ENCODE results near the gene TRAK2. TPM values are rescaled to one million over a fixed set of nuclear protein-coding genes. Genes with fewer than 3 reads are reported as not detected.
A peak's percentile ranks its signal among the peaks of the same experiment; 100 is the strongest.

The TRAK2 gene
- total RNA-seq, 2 donors from 2014 or later: 89.7 to 130 TPM

- H3K9me3 ChIP-seq: no peaks in the 10 kb centered on the region
- H3K4me1 ChIP-seq: peaks cover 0 to 49% of the 10 kb centered on the region in 2 donors
- no peak overlapping the region for H3K4me3 ChIP-seq
- peaks cover 37% of the 10 kb centered on the region for H3K36me3 ChIP-seq
- TF ChIP-seq CTCF (IDR thresholded peaks at IDR 0.05): no peak
- DNase-seq (ENCODE audit: low spot score): no peak
- peak overlapping the region; percentile 0 to 87 for H3K27ac ChIP-seq
- no peaks in the 10 kb centered on the region for H3K27me3 ChIP-seq
Observed at GRCh38 chr2:201401815-201402214, 49.4 kb downstream of the TRAK2 start.

GRCh38 chr2:201396595-201396994 lies 54.7 kb downstream of the TRAK2 start:
- H3K4me1 ChIP-seq: peaks cover 0 to 10% of the 10 kb centered on the region in 2 donors
- DNase-seq (ENCODE audit: low spot score): no peak
- H3K27ac ChIP-seq: no peak overlapping the region
- no peak for TF ChIP-seq CTCF (IDR thresholded peaks at IDR 0.05)
- H3K4me3 ChIP-seq: no peak overlapping the region
- H3K9me3 ChIP-seq: no peaks in the 10 kb centered on the region
- peaks cover 87% of the 10 kb centered on the region for H3K36me3 ChIP-seq
- no peaks in the 10 kb centered on the region for H3K27me3 ChIP-seq

- no peak overlapping the region for H3K27ac ChIP-seq
- H3K27me3 ChIP-seq: no peaks in the 10 kb centered on the region
- H3K4me3 ChIP-seq: no peak overlapping the region
- no peak for DNase-seq (ENCODE audit: low spot score)
- TF ChIP-seq CTCF (IDR thresholded peaks at IDR 0.05): no peak
- no peaks in the 10 kb centered on the region for H3K9me3 ChIP-seq
- no peaks in the 10 kb centered on the region for H3K4me1 ChIP-seq
- peaks cover 98% of the 10 kb centered on the region for H3K36me3 ChIP-seq
Observed at GRCh38 chr2:201383136-201383535, 68.1 kb downstream of the TRAK2 start.

GRCh38 chr2:201378496-201379397 lies 72.5 kb downstream of the TRAK2 start:
- Histone ChIP-seq H3K36me3 (peaks cover 85% of the 10 kb centered on the region), H3K27me3 (no peaks in the 10 kb centered on the region), H3K4me1 (no peaks in the 10 kb centered on the region), H3K4me3 (no peak overlapping the region), H3K9me3 (no peaks in the 10 kb centered on the region), H3K27ac (no peak overlapping the region)
- no peak for DNase-seq (ENCODE audit: low spot score)
- no peak for TF ChIP-seq CTCF (IDR thresholded peaks at IDR 0.05)

GRCh38 chr2:201377218-201377617 lies 74.0 kb downstream of the TRAK2 start:
- DNase-seq (ENCODE audit: low spot score): no peak
- Histone ChIP-seq H3K27me3 (no peaks in the 10 kb centered on the region), H3K4me1 (no peaks in the 10 kb centered on the region), H3K4me3 (no peak overlapping the region), H3K27ac (no peak overlapping the region), H3K36me3 (peaks cover 69% of the 10 kb centered on the region), H3K9me3 (no peaks in the 10 kb centered on the region)
- TF ChIP-seq CTCF (IDR thresholded peaks at IDR 0.05): no peak
